GM18870 (cell line): Measurements from ENCODE around the gene DHRS4L2.
"Not testable (repeated sequence)": the region's sequence is repeated elsewhere in the genome, so short reads cannot be mapped to it uniquely, and the experiment has no call there.

Source experiments
- ATAC-seq: cut with Tn5 transposase; IDR thresholded peaks from one replicate; pipeline ENCODE4 v1.9.1; 2021; ENCODE audit warnings: moderate library complexity; ENCODE audit not compliant: unreplicated experiment

Gene DHRS4L2

GRCh38 chr14:23970283-23970659 lies 18.5 kb upstream of the DHRS4L2 start:
- ATAC-seq: not testable (repeated sequence)

- ATAC-seq: not testable (repeated sequence)
These were observed 15.6 kb upstream of the DHRS4L2 start for GRCh38 chr14:23973178-23973577.

GRCh38 chr14:23974041-23974440 lies 14.7 kb upstream of the DHRS4L2 start:
- not testable (repeated sequence) for ATAC-seq

GRCh38 chr14:23977208-23977607 lies 11.5 kb upstream of the DHRS4L2 start:
- ATAC-seq: not testable (repeated sequence)

GRCh38 chr14:23981951-23982813 lies 6.5 kb upstream of the DHRS4L2 start:
- ATAC-seq: not testable (repeated sequence)

GRCh38 chr14:23984891-23985602 lies 3.7 kb upstream of the DHRS4L2 start:
- no peak for ATAC-seq

GRCh38 chr14:23988223-23988606 lies 514 bp upstream of the DHRS4L2 start:
- ATAC-seq: peak; percentile 7

GRCh38 chr14:23989734-23990445 lies 1.2 kb downstream of the DHRS4L2 start:
- not testable (repeated sequence) for ATAC-seq

GRCh38 chr14:23990961-23991360 lies 2.2 kb downstream of the DHRS4L2 start:
- not testable (repeated sequence) for ATAC-seq

GRCh38 chr14:23993042-23993441 lies 4.3 kb downstream of the DHRS4L2 start:
- ATAC-seq: not testable (repeated sequence)

GRCh38 chr14:23996009-23996408 lies 7.3 kb downstream of the DHRS4L2 start:
- not testable (repeated sequence) for ATAC-seq

- ATAC-seq: not testable (repeated sequence)
These were observed 8.1 kb downstream of the DHRS4L2 start for GRCh38 chr14:23996825-23997224.

- not testable (repeated sequence) for ATAC-seq
These were observed 10.9 kb downstream of the DHRS4L2 start for GRCh38 chr14:23999640-24000039.

GRCh38 chr14:24001078-24001477 lies 12.3 kb downstream of the DHRS4L2 start:
- not testable (repeated sequence) for ATAC-seq

- not testable (repeated sequence) for ATAC-seq
These were observed 12.9 kb downstream of the DHRS4L2 start for GRCh38 chr14:24001679-24002078.

- not testable (repeated sequence) for ATAC-seq
These were observed 17.7 kb downstream of the DHRS4L2 start for GRCh38 chr14:24006471-24006816.

- ATAC-seq: not testable (repeated sequence)
These were observed 18.3 kb downstream of the DHRS4L2 start for GRCh38 chr14:24006817-24007652.

- ATAC-seq: no peak
These were observed 22.3 kb downstream of the DHRS4L2 start for GRCh38 chr14:24011051-24011450.

GRCh38 chr14:24012726-24013273 lies 24.1 kb downstream of the DHRS4L2 start:
- not testable (repeated sequence) for ATAC-seq
